ENCODE data around the gene C7orf33. TPM values are rescaled to one million over a fixed set of nuclear protein-coding genes. Genes with fewer than 3 reads are reported as not detected.
"Not testable (repeated sequence)": the region's sequence is repeated elsewhere in the genome, so short reads cannot be mapped to it uniquely, and the experiment has no call there.

The C7orf33 gene
- total and polyA plus RNA-seq, 12 donors: not detected

- intact Hi-C loops (cut with DNase I): no loop called here
- DNase-seq: no peak
- H3K27ac ChIP-seq: no peak overlapping the region
- H3K9me3 ChIP-seq (replicated peaks in 1 of 3): no peaks in the 10 kb centered on the region
- TF ChIP-seq CTCF (IDR thresholded peaks at IDR 0.05) (no peak), POLR2A (IDR thresholded peaks at IDR 0.05) (no peak)
- no peaks in the 10 kb centered on the region for H3K36me3 ChIP-seq (replicated peaks in 1 of 2)
- 51 to 78% (median 61%) methylated on average over 3 of the region's 3 CpGs for WGBS, 4 donors
- H3K27me3 ChIP-seq: no peaks in the 10 kb centered on the region
- no peak overlapping the region for H3K4me3 ChIP-seq
- no peaks in the 10 kb centered on the region for H3K4me1 ChIP-seq (replicated peaks in 1 of 2)
Measured at GRCh38 chr7:148587076-148587475, 3.5 kb upstream of the C7orf33 start.

GRCh38 chr7:148588168-148588567 is 2.4 kb upstream of the C7orf33 start:
- 57 to 76% (median 75%) methylated on average over 6 of the region's 6 CpGs for WGBS, 4 donors
- no peaks in the 10 kb centered on the region for H3K9me3 ChIP-seq (replicated peaks in 1 of 3)

GRCh38 chr7:148588670-148589131 is 1.9 kb upstream of the C7orf33 start:
- Histone ChIP-seq H3K9me3 (replicated peaks in 1 of 3) (no peaks in the 10 kb centered on the region), H3K36me3 (replicated peaks in 1 of 2) (no peaks in the 10 kb centered on the region), H3K4me1 (replicated peaks in 1 of 2) (no peaks in the 10 kb centered on the region), H3K27me3 (no peaks in the 10 kb centered on the region), H3K4me3 (no peak overlapping the region), H3K27ac (no peak overlapping the region)
- WGBS, 4 donors: 80 to 92% (median 88%) methylated on average over 10 to 13 of the region's 13 CpGs
- intact Hi-C loops (cut with DNase I): no loop called here
- DNase-seq: no peak
- TF ChIP-seq CTCF (IDR thresholded peaks at IDR 0.05) (no peak), POLR2A (IDR thresholded peaks at IDR 0.05) (no peak)

More at GRCh38 chr7:148588168-148588567, 2.4 kb upstream of the C7orf33 start:
- no peak for DNase-seq
- Histone ChIP-seq H3K27me3 (no peaks in the 10 kb centered on the region), H3K4me3 (no peak overlapping the region), H3K27ac (no peak overlapping the region), H3K4me1 (replicated peaks in 1 of 2) (no peaks in the 10 kb centered on the region), H3K36me3 (replicated peaks in 1 of 2) (no peaks in the 10 kb centered on the region)
- intact Hi-C loops (cut with DNase I): no loop called here
- TF ChIP-seq CTCF (IDR thresholded peaks at IDR 0.05) (no peak), POLR2A (IDR thresholded peaks at IDR 0.05) (no peak)

GRCh38 chr7:148589640-148590039 is 926 bp upstream of the C7orf33 start:
- H3K27ac ChIP-seq: no peak overlapping the region
- no peaks in the 10 kb centered on the region for H3K36me3 ChIP-seq (replicated peaks in 1 of 2)
- 72 to 86% (median 76%) methylated on average over 3 of the region's 3 CpGs for whole genome bisulfite sequencing, 4 donors
- no peak for TF ChIP-seq POLR2A (IDR thresholded peaks at IDR 0.05)
- TF ChIP-seq CTCF (IDR thresholded peaks at IDR 0.05): no peak
- no peak overlapping the region for H3K4me3 ChIP-seq
- H3K27me3 ChIP-seq: no peaks in the 10 kb centered on the region
- intact Hi-C loops (cut with DNase I): no loop called here
- no peaks in the 10 kb centered on the region for H3K4me1 ChIP-seq (replicated peaks in 1 of 2)
- no peaks in the 10 kb centered on the region for H3K9me3 ChIP-seq (replicated peaks in 1 of 3)
- DNase-seq: no peak

GRCh38 chr7:148596354-148596753 is 5.8 kb downstream of the C7orf33 start:
- H3K9me3 ChIP-seq (replicated peaks in 1 of 3); DNase-seq; H3K36me3 ChIP-seq (replicated peaks in 1 of 2); intact Hi-C loops (cut with DNase I); H3K27ac ChIP-seq; H3K4me1 ChIP-seq (replicated peaks in 1 of 2); H3K4me3 ChIP-seq; H3K27me3 ChIP-seq: not testable (repeated sequence)
- 89 to 97% (median 94%) methylated on average over 3 of the region's 3 CpGs for WGBS, 4 donors
